ENCODE measurements around the gene SMARCD3.

DNA sequence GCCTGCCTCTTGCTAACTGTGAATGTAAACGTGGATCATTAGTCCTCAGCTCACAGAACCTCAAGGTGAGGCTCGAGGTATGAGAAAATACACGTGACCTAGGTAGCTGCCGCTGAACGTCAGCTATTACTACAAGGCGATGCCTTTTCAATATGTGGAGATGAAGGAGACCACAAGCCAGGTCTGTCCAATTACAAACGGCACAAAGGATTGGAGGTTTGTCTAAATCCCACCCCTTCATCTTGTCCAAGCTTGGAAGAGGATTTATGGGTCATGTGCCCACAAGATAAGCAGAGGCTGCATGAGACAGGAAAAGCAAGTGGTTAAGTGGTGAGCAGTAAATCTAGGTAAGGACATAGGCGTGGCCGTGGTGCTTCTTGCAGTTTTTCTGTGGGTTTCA is 41.6 kb downstream of the SMARCD3 start:
- TF ChIP-seq, protein P1, sequence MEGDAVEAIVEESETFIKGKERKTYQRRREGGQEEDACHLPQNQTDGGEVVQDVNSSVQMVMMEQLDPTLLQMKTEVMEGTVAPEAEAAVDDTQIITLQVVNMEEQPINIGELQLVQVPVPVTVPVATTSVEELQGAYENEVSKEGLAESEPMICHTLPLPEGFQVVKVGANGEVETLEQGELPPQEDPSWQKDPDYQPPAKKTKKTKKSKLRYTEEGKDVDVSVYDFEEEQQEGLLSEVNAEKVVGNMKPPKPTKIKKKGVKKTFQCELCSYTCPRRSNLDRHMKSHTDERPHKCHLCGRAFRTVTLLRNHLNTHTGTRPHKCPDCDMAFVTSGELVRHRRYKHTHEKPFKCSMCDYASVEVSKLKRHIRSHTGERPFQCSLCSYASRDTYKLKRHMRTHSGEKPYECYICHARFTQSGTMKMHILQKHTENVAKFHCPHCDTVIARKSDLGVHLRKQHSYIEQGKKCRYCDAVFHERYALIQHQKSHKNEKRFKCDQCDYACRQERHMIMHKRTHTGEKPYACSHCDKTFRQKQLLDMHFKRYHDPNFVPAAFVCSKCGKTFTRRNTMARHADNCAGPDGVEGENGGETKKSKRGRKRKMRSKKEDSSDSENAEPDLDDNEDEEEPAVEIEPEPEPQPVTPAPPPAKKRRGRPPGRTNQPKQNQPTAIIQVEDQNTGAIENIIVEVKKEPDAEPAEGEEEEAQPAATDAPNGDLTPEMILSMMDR (IDR thresholded peaks at IDR 0.05; ENCODE audit: poor library complexity, severe bottlenecking), result no peak
- TF ChIP-seq REST (IDR thresholded peaks at IDR 0.05; ENCODE audit: borderline replicate concordance) (no peak), EZH2 (IDR thresholded peaks at IDR 0.05; ENCODE audit: borderline replicate concordance, insufficient read depth, low read length, poor library complexity, severe bottlenecking) (no peak), RAD21 (conservative IDR thresholded peaks at IDR 0.05) (no peak), POLR2AphosphoS5 (IDR thresholded peaks at IDR 0.05) (no peak)
